IMR-90 (cell line): Measurements from ENCODE around the gene RAMP3. TPM values are rescaled to one million over a fixed set of nuclear protein-coding genes. Genes with fewer than 3 reads are reported as not detected.

Source experiments
- ATAC-seq: fragments of 200-7000 bp; cut with Tn5 transposase; 2 replicates; pipeline ENCODE4 v1.9.1; 2020; ENCODE audit warnings: low read depth, mild to moderate bottlenecking, moderate library complexity
- BruUV-seq: library from RNA; stranded (reverse); fragments of 400-500 nt; replicated peaks from 2 replicates; lab custom pipeline; 2021; lab: Mats Ljungman, UMichigan
- CTCF ChIA-PET: fragments of 300-600 bp; formaldehyde crosslinking; extraction: SDS; loops from one replicate; lab custom pipeline; 2021; ENCODE audit warnings: antibody characterized with exemption; lab: Yijun Ruan, JAX
- POLR2A ChIA-PET: fragments of 300-600 bp; sonication (Branson Sonifier 250); formaldehyde crosslinking; loops from one replicate; lab custom pipeline; 2022; ENCODE audit warnings: antibody characterized with exemption; ENCODE audit not compliant: unreplicated experiment; lab: Charles Lee
- DNase-seq: peaks from one replicate; pipeline ENCODE4 v3.0.0; 2013
- H2AFZ ChIP-seq: replicated peaks from 2 replicates; pipeline ENCODE3; 2013; ENCODE audit warnings: low read length, mild to moderate bottlenecking; ENCODE audit not compliant: poor library complexity
- H2AK5ac ChIP-seq: 2 replicates; pipeline ENCODE4 v1.6.1; 2013; ENCODE audit warnings: low read depth, low read length, inconsistent platforms
- H2AK9ac ChIP-seq: replicated peaks from 2 replicates; pipeline ENCODE3; 2013; ENCODE audit warnings: mild to moderate bottlenecking, low read depth, low read length, moderate library complexity; ENCODE audit not compliant: poor library complexity
- H2BK120ac ChIP-seq: 2 replicates; pipeline ENCODE4 v1.6.1; 2013; ENCODE audit warnings: low read depth, low read length, inconsistent platforms
- H2BK15ac ChIP-seq: 3 replicates; pipeline ENCODE4 v1.6.1; 2013; ENCODE audit warnings: low read depth, low read length, inconsistent platforms
- H2BK20ac ChIP-seq: 2 replicates; pipeline ENCODE4 v1.6.1; 2013; ENCODE audit warnings: low read depth, mild to moderate bottlenecking, inconsistent platforms, low read length, moderate library complexity
- H2BK5ac ChIP-seq: 2 replicates; pipeline ENCODE4 v1.6.1; 2013; ENCODE audit warnings: mild to moderate bottlenecking, low read depth, low read length, inconsistent platforms; ENCODE audit not compliant: poor library complexity, severe bottlenecking
- H3K14ac ChIP-seq: replicated peaks from 2 replicates; pipeline ENCODE4 v1.6.1; 2013; ENCODE audit warnings: low read depth, low read length, inconsistent platforms
- H3K18ac ChIP-seq: 2 replicates; pipeline ENCODE4 v1.6.1; 2013; ENCODE audit warnings: low read depth, low read length, control low read depth
- H3K23ac ChIP-seq: 2 replicates; pipeline ENCODE4 v1.6.1; 2013; ENCODE audit warnings: low read depth, low read length, inconsistent platforms
- H3K27ac ChIP-seq: 2 replicates; pipeline ENCODE4 v1.5.1; 2013; ENCODE audit warnings: mild to moderate bottlenecking, control low read depth, low read length; ENCODE audit not compliant: insufficient read depth
- H3K27me3 ChIP-seq: 2 replicates; pipeline ENCODE4 v1.6.1; 2013; ENCODE audit warnings: low read length; ENCODE audit not compliant: control insufficient read depth, insufficient read depth
- H3K36me3 ChIP-seq: 2 replicates; pipeline ENCODE4 v1.6.1; 2013; ENCODE audit warnings: low read length, mixed read lengths; ENCODE audit not compliant: control insufficient read depth, insufficient read depth
- H3K4ac ChIP-seq: 2 replicates; pipeline ENCODE4 v1.6.1; 2013; ENCODE audit warnings: low read depth, low read length, inconsistent platforms
- H3K4me1 ChIP-seq: 2 replicates; pipeline ENCODE4 v1.6.1; 2013; ENCODE audit warnings: low read length, mixed read lengths; ENCODE audit not compliant: control insufficient read depth, insufficient read depth
- H3K4me2 ChIP-seq: 2 replicates; pipeline ENCODE4 v1.6.1; 2013; ENCODE audit warnings: low read depth, mild to moderate bottlenecking, control low read depth, low read length, moderate library complexity
- H3K4me3 ChIP-seq: 2 replicates; pipeline ENCODE4 v1.5.1; 2013; ENCODE audit warnings: low read depth, mild to moderate bottlenecking, control low read depth, low read length, moderate library complexity; ENCODE audit not compliant: insufficient read depth
- H3K56ac ChIP-seq: 2 replicates; pipeline ENCODE4 v1.6.1; 2013; ENCODE audit warnings: low read length, inconsistent platforms; ENCODE audit not compliant: insufficient read depth; ENCODE audit errors: extremely low read depth
- H3K79me1 ChIP-seq, 2 experiments: 2 replicates each; pipeline ENCODE4 v1.6.1; 2013; ENCODE audit warnings: low read length in 2 of 2, inconsistent platforms in 1 of 2, low read depth in 1 of 2
- H3K9ac ChIP-seq: 2 replicates; pipeline ENCODE4 v1.6.1; 2013; ENCODE audit warnings: low read depth, low read length, control low read depth
- H3K9me1 ChIP-seq: 2 replicates; pipeline ENCODE4 v1.6.1; 2013; ENCODE audit warnings: low read length, inconsistent platforms; ENCODE audit not compliant: insufficient read depth
- H3K9me3 ChIP-seq: 2 replicates; pipeline ENCODE4 v1.6.1; 2013; ENCODE audit warnings: low read length; ENCODE audit not compliant: control insufficient read depth, insufficient read depth
- H4K20me1 ChIP-seq: 2 replicates; pipeline ENCODE4 v1.6.1; 2013; ENCODE audit warnings: low read length, inconsistent platforms; ENCODE audit not compliant: insufficient read depth
- H4K5ac ChIP-seq: 2 replicates; pipeline ENCODE4 v1.6.1; 2013; ENCODE audit warnings: mild to moderate bottlenecking, low read depth, low read length, control low read depth
- H4K8ac ChIP-seq, 2 experiments: 2 replicates each; pipeline ENCODE4 v1.6.1; 2013; ENCODE audit warnings: low read depth in 2 of 2, low read length in 2 of 2, control low read depth in 1 of 2, inconsistent platforms in 1 of 2
- H4K91ac ChIP-seq: 2 replicates; pipeline ENCODE4 v1.6.1; 2013; ENCODE audit warnings: low read depth, low read length, inconsistent platforms; ENCODE audit not compliant: insufficient read depth
- BHLHE40 ChIP-seq: fragments of 150-350 bp; IDR thresholded peaks from 2 replicates; pipeline ENCODE4 v1.6.1; 2016; ENCODE audit warnings: mild to moderate bottlenecking, low read depth, low read length
- CEBPB ChIP-seq: IDR thresholded peaks from 2 replicates; pipeline ENCODE4 v1.6.1; 2012; ENCODE audit warnings: low read depth, low read length, improper control_type of control experiment
- FOS ChIP-seq: fragments of 150-350 bp; IDR thresholded peaks from 2 replicates; pipeline ENCODE4 v1.6.1; 2016; ENCODE audit warnings: low read depth, low read length
- MAFK ChIP-seq: IDR thresholded peaks from 2 replicates; pipeline ENCODE4 v1.6.1; 2012; ENCODE audit warnings: low read depth, low read length, improper control_type of control experiment
- MAZ ChIP-seq: IDR thresholded peaks from 2 replicates; pipeline ENCODE4 v1.6.1; 2012; ENCODE audit warnings: low read depth, mild to moderate bottlenecking, low read length, improper control_type of control experiment, moderate library complexity, borderline replicate concordance
- RAD21 ChIP-seq: IDR thresholded peaks from 2 replicates; pipeline ENCODE4 v1.6.1; 2012; ENCODE audit warnings: low read length, improper control_type of control experiment
- RCOR1 ChIP-seq: IDR thresholded peaks from 2 replicates; pipeline ENCODE4 v1.6.1; 2012; ENCODE audit warnings: mild to moderate bottlenecking, low read length, improper control_type of control experiment; ENCODE audit not compliant: insufficient replicate concordance
- RFX5 ChIP-seq: IDR thresholded peaks from 2 replicates; pipeline ENCODE4 v1.8.0; 2012; ENCODE audit warnings: low read depth, mild to moderate bottlenecking, low read length, moderate library complexity
- SMC3 ChIP-seq: fragments of 150-350 bp; IDR thresholded peaks from 2 replicates; pipeline ENCODE4 v1.6.1; 2016; ENCODE audit warnings: low read depth, mild to moderate bottlenecking, antibody characterized with exemption, low read length, moderate library complexity
- USF2 ChIP-seq: fragments of 150-350 bp; IDR thresholded peaks from 2 replicates; pipeline ENCODE4 v1.6.1; 2017; ENCODE audit warnings: mild to moderate bottlenecking, antibody characterized with exemption, low read length, low read depth
- WGBS, 2 experiments: methylation state at CpG; one replicate each; pipeline versions ENCODE4 v1.1.5 to v1.1.7; 2013; ENCODE audit warnings: missing lambda C conversion rate in 2 of 2; ENCODE audit not compliant: insufficient read length in 1 of 2; ENCODE audit errors: extremely low coverage in 2 of 2; 5-methylcytosine and 5-hydroxymethylcytosine counted together
- dilution Hi-C: fragments of 300-500 bp; cut with HindIII; formaldehyde crosslinking; loops from one replicate; pipeline ENCODE4 v1.14.3; 2018; ENCODE audit warnings: low sequenced_read_pairs; ENCODE audit not compliant: unreplicated experiment
- in situ Hi-C: fragments of 300-500 bp; cut with MboI; formaldehyde crosslinking; loops from 3 replicates; pipeline ENCODE4 v1.14.3; 2019; ENCODE audit warnings: low sequenced_read_pairs, inconsistent platforms, mixed read lengths
- intact Hi-C: fragments of 100-400 bp; cut with micrococcal nuclease; formaldehyde crosslinking; loops from 2 replicates; pipeline ENCODE4 v1.10.0; 2022
- polyA plus RNA-seq, 3 experiments: library from polyadenylated mRNA; depleted of rRNA; stranded (reverse); fragments of >200 nt; gene quantifications; 2 replicates each; pipeline ENCODE4 v1.2.3, GENCODE V29; 2012; ENCODE audit warnings: low replicate concordance in 1 of 3
- total RNA-seq: library from RNA; depleted of rRNA; stranded (reverse); fragments of >200 nt; gene quantifications from 2 replicates; pipeline ENCODE4 v1.2.3, GENCODE V29; 2012

The RAMP3 gene
- total and polyA plus RNA-seq, 2 of the 4 experiments (the other 2 are of a cell fraction): not detected

- no peak for TF ChIP-seq USF2
Observed at GRCh38 chr7:45185864-45186250, 28.3 kb downstream of the RAMP3 start (continued).

GRCh38 chr7:45186261-45186813, 28.7 kb downstream of the RAMP3 start:
- H3K36me3 ChIP-seq: no peaks in the 10 kb centered on the region
- in situ Hi-C loops (no loop called here), intact Hi-C loops (no loop called here), dilution Hi-C loops (no loop called here)
- no peak overlapping the region for H4K5ac ChIP-seq
- H3K4ac ChIP-seq: no peak overlapping the region
- no peak overlapping the region for H2BK120ac ChIP-seq
- H3K79me1 ChIP-seq: no peaks in the 10 kb centered on the region
- peaks cover 22% of the 10 kb centered on the region; the same call in 1 of the 2 replicates for H3K27me3 ChIP-seq
- H3K9me1 ChIP-seq: no peaks in the 10 kb centered on the region
- TF ChIP-seq RAD21 (no peak), SMC3 (no peak), FOS (no peak), CEBPB (no peak), MAFK (no peak), USF2 (no peak), MAZ (no peak), BHLHE40 (no peak), RCOR1 (no peak), RFX5 (no peak)
- H3K23ac ChIP-seq: no peak overlapping the region
- no TSS peak for BruUV-seq
- H3K18ac ChIP-seq: no peak overlapping the region
- H2AK9ac ChIP-seq: no peak overlapping the region
- H3K14ac ChIP-seq: no peak overlapping the region
- H2AFZ ChIP-seq: no peak overlapping the region
- H2BK5ac ChIP-seq: no peak overlapping the region
- no peak overlapping the region for H3K9ac ChIP-seq
- H3K4me1 ChIP-seq: no peaks in the 10 kb centered on the region
- no peak overlapping the region for H4K8ac ChIP-seq
- H2BK15ac ChIP-seq: no peak overlapping the region
- H2BK20ac ChIP-seq: no peak overlapping the region
- no peak overlapping the region for H2AK5ac ChIP-seq
- no peak overlapping the region for H3K56ac ChIP-seq
- ATAC-seq: no peak
- no peak overlapping the region for H3K4me2 ChIP-seq
- no peak overlapping the region for H3K4me3 ChIP-seq
- ChIA-PET CTCF (no interaction called here), POLR2A (no interaction called here)
- H3K9me3 ChIP-seq: no peaks in the 10 kb centered on the region
- no peak for DNase-seq
- 61% methylated on average over 8 of the region's 11 CpGs; no CpG with 5 or more reads in 1 of the 2 experiments for WGBS, 2 experiments
- no peaks in the 10 kb centered on the region for H4K20me1 ChIP-seq
- H3K27ac ChIP-seq: no peak overlapping the region
- H4K91ac ChIP-seq: no peak overlapping the region
